CD4-positive, alpha-beta T cell treated with Interleukin-6 for 4 hours (primary cell): Measurements from ENCODE around the gene ATE1.

Experiments used
- DNase-seq: peaks from one replicate; pipeline ENCODE4 v3.0.0-alpha.2; 2020; ENCODE audit warnings: mixed read lengths

The ATE1 gene

DNA sequence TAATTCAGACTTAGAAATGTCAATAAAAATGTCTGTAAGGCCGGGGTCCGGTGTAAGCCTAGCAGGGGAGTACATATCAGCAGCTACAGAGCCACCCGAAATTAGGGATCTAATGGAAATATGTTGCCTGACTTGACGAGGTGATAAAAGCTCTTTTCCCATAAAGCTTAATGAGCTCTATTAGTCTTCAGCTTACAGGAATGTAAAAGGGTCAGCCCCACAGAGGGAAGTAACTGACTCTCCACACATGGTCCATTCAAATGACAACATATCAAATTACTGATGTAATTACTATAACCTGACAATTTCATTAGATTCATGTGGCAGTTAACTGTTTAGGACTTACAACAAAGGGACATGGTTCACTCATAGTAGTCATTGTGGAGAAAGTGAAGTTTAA, 62.3 kb downstream of the ATE1 start:
- no peak for DNase-seq

- no peak for DNase-seq
Measured at GRCh38 chr10:121864653-121865052, 63.2 kb downstream of the ATE1 start.

- no peak for DNase-seq
Measured at GRCh38 chr10:121864168-121864567, 63.7 kb downstream of the ATE1 start.

DNA sequence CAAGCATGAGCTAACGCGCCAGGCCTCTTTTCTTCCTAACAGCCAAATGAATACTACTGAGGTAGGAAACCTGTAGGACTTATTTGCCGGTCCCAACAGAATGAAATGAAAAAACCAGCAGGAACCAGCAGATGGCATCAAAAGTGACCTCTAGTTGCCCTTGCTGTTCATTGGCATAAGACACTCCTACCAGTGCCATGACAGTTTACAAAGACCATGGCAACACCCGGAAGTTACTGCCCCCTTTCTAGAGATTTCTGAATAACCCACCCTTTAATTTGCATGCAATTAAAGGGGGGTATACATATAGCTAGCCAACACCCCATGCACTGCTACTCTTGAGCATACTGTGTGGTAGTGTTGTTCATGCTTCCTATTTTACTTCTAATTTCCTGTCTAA, 65.2 kb downstream of the ATE1 start:
- DNase-seq: no peak

DNA sequence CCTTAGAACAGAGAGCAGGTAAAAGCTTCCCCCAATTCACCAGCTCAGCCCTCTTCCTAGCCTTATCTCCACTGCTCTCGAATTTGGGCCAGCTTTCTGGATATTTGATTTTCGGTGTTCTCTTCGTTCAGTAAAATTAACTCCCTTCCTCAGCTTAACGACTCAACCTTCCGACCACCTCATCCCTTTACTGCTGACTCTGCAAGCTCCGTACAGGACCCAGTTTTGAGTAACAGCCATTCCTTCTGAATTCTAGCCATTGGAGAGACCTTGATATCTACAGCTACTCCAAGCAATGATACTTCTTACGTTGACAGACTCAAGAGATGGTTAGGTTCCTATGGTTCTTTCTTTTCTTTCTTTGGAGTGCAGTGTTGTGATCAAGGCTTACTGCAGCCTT, 65.8 kb downstream of the ATE1 start:
- no peak for DNase-seq

GRCh38 chr10:121860810-121861209, 67.0 kb downstream of the ATE1 start:
- DNase-seq: no peak

GRCh38 chr10:121854809-121855445, 72.9 kb downstream of the ATE1 start:
- DNase-seq: no peak

GRCh38 chr10:121853950-121854349, 73.9 kb downstream of the ATE1 start:
- DNase-seq: no peak

- DNase-seq: no peak
Measured at GRCh38 chr10:121851786-121852185, 76.0 kb downstream of the ATE1 start.

DNA sequence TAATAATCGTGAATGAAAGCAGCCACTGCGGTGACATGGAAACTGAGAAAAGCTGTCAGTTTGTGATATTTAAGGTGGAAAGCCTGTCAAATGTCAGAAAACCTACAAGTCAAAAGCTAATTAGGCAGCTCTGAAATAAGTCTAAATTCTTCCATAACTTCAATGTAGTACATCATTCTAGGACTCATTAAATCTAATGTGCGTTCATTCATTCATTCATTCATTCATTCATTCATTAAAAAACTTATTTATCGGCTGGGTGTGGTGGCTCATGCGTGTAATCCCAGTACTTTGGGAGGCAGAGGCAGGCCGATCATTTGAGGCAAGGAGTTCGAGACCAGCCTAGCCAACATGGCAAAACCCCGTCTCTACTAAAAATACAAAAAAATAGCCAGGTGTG, 79.7 kb downstream of the ATE1 start:
- DNase-seq: no peak

- DNase-seq: no peak
Measured at GRCh38 chr10:121846555-121846954, 81.3 kb downstream of the ATE1 start.

- DNase-seq: no peak
Measured at GRCh38 chr10:121845044-121845784, 82.6 kb downstream of the ATE1 start.

- no peak for DNase-seq
Measured at GRCh38 chr10:121844537-121844936, 83.3 kb downstream of the ATE1 start.

DNA sequence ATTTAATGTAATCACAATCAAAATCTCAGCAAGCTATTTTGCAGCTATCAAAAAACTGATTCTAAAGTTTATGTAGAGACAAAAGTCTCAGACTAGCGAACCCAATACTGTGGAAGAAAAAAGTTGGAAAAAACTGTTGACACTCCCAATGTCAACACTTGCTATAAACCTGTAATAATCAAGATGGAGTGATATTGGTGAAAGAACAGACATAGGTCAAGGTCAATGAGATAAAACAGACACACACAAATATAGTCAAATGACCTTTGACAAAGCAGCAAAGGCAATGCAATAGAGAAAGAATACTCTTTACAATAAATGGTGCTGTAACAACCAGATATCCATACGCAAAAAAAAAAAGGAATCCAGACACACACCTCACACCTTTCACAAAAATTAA, 84.5 kb downstream of the ATE1 start:
- no peak for DNase-seq

GRCh38 chr10:121841862-121842261, 86.0 kb downstream of the ATE1 start:
- no peak for DNase-seq

- no peak for DNase-seq
Measured at GRCh38 chr10:121838931-121839330, 88.9 kb downstream of the ATE1 start.

DNA sequence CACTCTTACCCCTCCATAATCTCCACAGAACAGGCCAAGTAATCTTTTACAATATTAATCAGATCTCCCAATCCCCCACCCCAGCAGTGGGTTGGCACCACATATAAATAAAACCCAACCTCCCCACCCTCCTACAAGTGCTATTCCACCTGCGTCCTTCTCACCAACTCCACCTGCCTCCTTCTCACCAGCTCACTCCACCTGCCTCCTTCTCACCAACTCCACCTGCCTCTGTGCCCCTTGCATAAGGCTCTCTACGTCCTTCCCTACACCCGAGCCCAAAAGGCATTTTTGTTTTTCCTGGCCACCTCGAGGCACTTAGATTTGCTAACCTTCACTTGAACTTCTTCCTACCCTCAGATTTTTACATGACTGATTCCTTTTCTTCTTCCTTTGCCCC, 89.7 kb downstream of the ATE1 start:
- no peak for DNase-seq

DNA sequence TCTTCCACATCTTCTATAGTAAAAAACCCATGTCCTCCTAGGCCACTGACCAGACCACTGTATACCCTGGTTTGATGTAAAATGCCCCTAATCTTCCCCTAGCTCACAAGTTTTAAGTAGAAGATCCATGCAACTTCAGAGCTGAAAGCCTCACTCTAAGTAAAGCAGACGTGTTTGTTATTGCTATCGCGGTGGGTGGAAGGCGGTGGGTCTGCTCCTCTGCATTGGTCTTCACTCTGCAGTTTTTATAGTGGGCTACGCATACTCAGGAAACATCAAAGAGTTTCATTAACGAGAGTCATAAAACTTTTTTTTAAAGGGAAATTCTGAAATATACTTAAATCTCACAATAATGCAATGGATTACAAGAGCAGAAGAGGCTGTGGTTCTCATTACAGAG, 91.7 kb downstream of the ATE1 start:
- DNase-seq: no peak

GRCh38 chr10:121835376-121835775, 92.5 kb downstream of the ATE1 start:
- no peak for DNase-seq

DNA sequence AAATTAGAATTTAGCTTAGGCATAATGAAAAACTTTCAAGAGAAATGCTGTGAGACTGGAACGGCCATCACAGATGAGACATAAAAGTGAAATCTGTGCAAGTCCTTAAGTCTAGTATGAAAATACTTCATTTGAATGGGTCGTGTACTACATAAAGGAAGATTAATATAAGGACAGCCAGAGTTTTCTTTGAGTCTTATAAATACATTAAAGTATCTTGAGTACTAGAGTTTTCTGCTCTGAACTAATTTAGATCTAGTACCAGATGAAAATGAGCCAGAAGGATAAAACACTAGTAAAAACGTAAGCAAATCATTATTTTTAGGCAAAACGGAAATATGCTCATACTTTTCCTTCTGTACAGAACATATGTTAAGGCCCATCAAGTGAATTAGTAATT, 93.1 kb downstream of the ATE1 start:
- DNase-seq: no peak

DNA sequence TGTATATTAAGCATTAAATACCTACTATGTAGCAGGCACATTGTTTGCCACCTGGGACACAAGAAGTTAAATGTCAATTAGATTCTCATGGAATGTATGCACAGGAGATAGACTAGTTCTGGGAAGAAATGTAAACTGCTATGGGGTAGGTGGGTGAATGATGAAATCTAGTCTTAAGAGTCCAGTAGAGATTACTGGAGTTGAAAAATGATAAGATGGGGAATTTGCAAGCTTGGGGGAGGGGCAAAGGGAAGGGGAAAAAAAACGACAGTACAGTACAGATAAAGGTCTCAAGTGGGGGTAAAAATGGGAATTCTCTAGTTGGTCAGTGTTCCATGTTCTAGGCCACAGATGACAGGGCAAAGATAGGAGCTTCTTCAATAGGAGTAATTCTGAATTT, 94.4 kb downstream of the ATE1 start:
- no peak for DNase-seq

GRCh38 chr10:121832647-121833046, 95.2 kb downstream of the ATE1 start:
- no peak for DNase-seq

- no peak for DNase-seq
Measured at GRCh38 chr10:121831777-121832176, 96.1 kb downstream of the ATE1 start.

- no peak for DNase-seq
Measured at GRCh38 chr10:121831237-121831636, 96.6 kb downstream of the ATE1 start.

DNA sequence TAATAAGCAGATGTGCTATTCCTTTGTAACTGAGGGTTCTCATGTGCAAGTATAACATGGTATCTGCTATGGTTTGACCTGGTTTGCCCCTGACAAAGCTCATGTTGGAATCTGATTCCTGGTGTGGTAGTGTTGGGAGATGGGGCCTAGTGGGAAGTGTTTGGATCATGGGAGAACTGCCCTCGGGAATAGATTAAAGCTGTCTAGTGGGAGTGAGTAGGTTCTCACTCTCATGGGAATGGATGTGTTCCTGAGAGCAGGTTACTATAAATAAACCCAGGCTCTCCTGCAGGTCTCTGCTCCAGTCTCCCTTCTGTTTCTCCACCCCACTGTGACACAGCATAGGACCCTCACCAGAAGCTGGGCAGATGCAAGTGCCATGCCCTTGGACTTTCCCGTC, 97.7 kb downstream of the ATE1 start:
- no peak for DNase-seq
